GM18526 (cell line): ENCODE measurements around the gene GADD45A.

Experiments used
- POLR2A ChIP-seq: IDR thresholded peaks from 3 replicates; pipeline ENCODE4 v1.6.1; 2011; ENCODE audit not compliant: insufficient read length; ENCODE audit errors: extremely low read depth

GADD45A gene

DNA sequence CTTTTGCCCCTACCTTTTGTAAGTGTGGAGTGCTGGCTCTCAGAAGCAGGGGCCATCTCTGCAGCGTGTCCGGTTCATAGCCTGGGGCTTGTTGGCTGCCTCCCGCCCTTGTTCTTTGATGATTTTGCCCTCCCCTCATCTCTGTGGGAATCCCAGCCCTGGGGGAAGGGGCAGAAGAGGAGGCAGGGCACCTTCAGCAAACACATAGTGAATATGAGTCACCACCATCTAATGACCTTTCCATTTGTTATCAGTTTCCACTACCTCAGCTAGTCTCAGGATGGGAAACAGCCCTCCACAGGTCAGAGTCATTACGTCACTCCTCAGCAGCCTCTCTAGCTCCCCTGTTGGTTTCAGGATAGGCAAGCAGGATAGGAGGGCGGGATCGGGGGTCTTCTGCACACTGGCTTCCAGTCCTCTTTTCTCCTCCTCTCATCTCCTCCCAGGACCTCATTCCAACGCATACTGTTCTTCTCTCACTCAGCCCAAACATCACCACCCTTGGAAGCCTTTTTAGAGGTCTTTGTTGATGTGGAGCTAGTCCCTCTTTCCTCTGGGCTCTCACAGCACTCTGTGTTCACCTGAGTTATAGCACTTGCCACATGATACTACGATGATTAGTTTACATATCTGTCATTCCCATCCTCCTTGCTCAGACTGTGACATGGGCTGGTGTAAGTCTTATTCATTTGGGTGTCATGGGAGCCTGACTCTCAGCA, 15.8 kb downstream of the GADD45A start:
- no peak for TF ChIP-seq POLR2A

DNA sequence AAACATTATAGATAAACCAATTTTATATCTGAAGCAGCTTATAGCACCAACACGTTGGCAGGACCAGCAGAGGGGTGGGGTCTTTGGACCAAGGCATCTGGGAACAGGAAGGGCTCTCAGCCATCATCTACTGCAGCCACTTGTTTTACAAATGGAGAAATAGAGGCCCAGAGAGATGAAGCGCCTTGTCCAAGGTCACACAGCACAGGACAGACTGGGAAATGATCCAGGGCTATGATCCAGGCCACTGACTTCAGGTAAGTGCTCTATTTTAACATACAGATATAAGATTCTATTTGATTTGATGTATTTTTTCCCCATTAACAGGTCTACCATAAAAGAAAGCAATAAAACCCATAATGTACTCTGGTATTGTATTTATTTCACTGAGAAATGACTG, 16.9 kb downstream of the GADD45A start:
- TF ChIP-seq POLR2A = no peak

DNA sequence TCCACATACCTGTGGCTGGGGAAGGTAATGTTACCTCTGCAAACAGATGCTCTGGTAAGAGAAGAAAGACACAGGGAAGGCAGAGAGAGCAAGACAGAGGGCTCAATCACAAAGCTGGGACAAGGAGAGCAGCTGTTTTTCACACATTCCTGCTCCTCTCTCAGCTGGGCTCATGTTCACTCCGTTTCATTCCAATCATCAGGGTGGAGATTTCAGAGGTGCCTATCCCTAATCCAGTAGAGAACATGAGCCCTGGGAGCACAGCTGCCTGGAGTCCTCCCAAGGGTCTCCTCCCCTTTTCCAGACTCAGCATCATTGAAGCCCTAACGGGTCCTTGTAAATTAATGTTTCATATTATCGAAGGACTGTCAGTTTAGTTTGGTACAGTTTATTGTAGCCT, 19.4 kb downstream of the GADD45A start:
- TF ChIP-seq POLR2A = no peak

DNA sequence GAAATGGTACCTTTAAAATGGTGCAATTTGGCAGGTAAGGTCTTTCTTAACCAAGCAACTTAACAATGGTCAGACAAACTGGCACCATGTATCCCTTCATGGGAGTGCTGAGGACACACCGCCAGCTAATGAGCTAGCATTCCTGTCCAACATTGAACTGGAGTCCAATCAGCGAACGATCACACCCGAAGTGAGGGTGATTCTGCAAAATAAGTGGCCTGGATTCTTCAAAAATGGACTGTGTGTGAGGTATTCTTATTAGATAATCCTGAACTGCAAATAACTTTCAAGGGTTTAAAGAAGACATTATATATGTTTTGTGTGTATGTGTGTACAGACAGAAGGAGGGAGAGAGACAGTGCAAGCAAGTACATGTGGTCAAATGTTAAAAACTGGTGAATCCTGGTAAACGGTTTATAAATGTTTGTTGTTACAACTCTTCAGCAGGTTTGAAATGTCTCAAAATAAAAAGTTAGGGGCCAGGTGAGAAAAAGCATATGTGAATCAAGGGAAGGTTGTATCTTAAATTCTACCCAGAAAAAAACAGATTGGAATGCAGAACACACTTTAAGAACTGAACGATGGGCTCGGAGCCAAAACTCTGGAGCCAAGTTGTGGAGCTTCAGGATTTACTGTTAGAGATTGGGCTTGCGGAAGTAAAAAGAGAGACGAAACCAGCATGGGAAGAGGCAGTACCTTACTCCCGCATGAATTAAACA, 20.9 kb downstream of the GADD45A start:
- no peak for TF ChIP-seq POLR2A

DNA sequence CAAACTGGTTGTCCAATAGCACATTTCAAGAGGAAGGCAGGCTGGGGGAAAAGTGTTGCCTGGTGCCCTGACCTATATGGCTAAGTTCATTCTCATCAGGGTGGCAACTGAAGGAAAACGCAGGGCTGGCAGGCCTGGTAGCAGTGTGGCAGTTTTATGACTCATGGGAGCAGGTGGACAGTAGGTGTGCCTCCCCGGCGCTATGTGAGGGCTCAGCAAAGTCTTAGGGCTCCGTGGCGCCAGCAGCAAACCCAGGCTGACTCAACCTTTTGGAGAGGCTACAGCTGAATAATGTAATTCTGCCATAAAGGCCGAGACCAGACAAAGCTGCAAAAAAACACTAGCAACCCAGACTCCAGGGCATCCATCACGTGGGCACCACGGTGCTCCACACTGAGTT, 23.6 kb downstream of the GADD45A start:
- no peak for TF ChIP-seq POLR2A

DNA sequence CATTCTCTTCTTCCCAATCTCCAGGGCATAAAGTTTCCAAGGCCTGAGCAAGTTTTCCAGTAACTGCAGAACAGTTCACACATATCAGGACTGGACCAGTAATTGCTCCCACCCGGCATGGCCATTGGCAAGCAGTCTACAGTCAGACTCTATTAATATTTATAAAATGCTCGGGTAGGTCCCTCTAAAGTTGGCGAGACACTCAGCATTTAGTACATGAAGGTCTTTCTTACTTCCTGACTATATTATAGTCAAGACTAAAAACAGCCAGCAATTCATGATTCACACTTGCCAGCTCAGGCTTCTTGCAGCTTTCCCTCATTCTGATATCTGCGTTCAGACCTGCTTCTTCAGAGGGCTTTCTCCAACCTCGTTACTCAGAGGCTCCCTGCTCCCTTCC, 25.4 kb downstream of the GADD45A start:
- TF ChIP-seq POLR2A = no peak

DNA sequence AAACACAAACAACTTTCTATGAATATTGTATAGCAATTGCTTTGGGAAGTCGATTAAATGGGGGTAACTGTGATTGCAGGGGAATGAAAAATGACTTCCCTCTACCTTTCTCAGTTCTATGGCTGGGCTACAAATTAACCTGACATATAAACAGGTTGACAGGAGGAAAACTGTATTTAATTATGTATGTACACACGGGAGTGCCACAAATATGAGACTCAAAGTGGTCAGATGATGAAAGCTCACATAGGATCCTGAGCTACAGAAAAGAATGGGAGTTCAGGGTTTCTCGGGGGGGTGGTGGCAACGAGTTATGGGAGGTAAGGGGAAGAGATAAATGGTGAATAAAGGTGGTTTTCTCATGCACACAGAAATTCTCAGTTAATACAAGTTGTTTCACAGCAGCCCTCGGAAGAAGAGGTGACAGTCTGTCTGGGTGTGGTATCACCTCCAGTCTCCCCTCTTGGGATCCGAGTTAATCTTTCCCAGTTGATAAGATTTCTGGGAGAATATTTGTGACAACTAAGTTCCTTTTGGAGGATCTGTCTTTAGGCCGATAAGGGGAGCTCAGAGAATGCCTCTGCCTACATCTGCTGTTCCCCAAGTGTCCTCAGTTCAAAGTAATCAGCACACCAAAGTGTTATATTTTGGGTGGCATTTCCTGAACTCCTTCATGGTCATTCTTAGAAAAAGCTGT, 26.3 kb downstream of the GADD45A start:
- no peak for TF ChIP-seq POLR2A

DNA sequence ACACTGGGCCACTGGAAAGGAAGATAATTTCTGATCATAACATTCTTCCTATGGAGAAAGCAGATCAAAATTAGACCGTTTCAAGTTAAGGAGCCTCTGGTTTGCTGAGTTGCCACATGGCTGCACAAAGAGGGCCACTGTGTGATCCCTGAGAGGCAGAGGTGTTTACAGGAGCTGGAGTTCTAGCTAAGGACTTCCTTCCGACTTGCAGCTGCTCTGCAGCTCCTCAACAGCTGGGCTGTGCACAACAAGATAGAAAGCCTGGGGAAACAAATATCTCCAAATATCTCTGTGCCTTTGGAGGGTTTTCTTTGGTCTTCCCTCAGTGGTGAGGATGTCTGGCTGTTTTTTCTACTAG, 26.8 kb downstream of the GADD45A start:
- TF ChIP-seq POLR2A = no peak

DNA sequence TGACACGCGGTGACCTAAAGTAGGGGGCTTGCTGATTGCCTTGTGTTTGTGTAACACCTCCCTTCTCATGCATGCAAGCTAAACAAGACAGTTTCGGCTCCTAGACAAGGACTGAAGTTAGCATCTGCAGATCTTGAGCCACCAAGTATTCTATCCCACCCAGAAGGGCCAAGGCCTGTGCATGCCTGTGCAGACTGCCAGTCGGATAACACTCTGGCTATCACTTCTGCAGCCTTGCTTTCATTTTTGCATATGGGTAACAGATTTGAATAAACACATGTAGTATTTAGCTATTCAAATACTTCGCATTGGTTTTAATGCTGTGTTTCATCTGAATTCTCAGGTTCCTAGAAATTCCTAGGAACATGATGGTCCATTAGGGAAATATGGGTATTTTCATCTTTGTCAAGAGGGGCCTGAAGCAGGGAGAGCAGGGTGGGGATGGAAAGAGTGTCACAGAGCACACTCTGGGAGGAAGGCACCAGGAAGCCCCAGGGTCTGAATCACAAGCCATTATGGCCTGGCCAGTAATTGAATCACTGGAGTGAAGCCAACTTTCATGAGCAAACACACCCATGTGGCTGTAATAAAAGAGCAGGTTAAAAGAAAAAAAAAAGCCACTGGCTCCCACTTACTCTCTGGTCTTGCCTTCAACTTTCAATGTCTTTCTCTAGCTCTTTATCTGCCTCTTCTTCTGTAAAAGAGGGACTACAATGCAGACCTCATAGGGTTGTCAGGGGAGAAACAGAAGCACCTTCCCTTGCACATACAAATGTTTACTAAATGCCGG, 28.3 kb downstream of the GADD45A start:
- no peak for TF ChIP-seq POLR2A

DNA sequence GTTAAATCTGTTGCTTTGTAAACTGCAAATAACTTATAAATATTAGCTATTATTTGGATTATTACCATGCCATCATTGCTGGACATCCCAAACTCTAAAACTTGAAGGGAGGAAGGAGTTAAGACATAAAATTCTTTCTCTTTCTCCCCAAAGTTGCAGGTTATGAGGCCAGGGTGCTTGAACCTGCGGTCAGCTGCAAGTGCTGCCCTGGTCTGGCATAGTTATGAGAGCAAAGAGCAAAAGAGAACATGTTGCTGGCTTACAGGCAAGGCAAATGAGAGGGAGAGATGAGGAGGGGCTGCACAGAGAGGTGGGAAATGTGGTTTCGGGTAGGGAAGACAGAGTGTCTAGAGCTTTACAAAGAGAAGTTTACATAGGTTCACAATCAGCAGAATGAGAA, 30.8 kb downstream of the GADD45A start:
- no peak for TF ChIP-seq POLR2A

DNA sequence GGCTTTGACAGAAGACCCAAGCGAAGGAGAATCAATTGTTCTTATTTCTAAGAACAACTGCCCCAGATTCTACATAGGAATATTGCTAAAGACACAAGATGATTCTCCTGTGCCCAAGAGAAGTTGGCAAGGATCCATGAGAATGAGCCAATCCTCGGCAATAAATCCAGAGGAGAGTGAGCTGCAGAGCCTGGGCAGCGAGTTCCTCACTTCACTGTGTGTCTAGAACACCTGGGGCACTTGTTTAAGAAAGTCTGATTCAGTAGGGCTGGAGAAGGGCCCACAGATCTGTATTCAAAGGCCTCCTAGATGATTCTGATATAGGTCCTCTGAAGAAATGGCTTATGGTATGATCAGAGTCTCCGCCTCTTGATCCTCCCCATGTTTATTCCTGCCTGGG, 31.8 kb downstream of the GADD45A start:
- TF ChIP-seq POLR2A = no peak

DNA sequence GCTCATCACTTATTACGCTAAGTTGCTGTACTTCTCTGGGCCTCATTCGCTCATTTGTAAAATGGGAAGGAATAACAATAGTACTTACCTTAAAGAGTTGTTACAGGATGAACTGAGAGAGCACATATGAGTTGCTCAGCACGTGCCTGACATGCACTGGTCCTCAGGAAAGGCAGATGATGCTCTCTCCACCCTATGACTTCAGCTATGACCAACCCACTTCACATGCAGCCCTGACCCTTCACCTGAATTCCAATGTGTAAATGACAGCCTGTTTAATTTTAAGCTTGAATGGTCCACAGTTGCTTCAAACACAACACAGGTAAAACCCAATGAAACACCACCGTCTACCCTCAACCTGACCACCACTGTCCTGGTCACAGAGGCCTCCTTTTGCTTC, 32.9 kb downstream of the GADD45A start:
- TF ChIP-seq POLR2A = no peak

DNA sequence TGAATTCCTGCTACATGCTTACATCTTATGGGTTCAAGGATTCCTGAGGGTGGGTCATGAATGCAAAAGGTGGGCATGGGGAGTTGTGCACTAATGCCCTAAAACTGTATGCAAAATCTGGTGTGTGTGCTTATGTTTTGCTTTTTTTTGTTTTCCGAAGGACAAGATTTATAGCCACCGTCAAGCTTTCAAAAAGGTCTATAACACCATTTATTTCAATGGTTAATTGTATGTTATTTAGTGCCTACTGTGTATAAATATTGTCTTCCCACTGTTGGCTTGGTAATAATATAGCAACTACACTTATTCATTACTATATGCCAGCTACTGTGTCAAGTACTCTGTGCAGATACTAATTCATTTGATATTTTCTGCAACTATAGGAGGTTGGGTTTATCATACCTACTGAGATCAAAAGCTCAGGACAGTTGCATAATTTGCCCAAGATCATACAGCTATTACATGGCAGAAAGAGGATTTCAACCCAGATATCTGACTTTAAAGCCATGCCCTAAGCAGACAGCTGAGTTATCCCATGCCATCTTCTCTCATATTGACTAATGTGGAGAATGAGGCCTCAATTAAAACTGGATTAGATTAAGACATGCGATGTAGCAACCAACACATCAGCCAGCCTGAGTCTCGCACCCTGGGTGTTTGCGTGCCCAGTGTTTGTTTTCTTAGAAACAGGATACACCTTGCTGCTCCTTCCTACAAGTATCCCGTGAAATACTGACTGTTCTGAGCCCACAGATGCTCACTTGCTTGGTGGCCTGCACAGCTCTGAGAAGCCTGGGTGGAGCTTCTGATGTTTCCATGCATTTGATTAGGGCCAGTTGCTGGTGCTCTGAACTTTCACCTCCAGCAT, 34.6 kb downstream of the GADD45A start:
- TF ChIP-seq POLR2A = no peak

DNA sequence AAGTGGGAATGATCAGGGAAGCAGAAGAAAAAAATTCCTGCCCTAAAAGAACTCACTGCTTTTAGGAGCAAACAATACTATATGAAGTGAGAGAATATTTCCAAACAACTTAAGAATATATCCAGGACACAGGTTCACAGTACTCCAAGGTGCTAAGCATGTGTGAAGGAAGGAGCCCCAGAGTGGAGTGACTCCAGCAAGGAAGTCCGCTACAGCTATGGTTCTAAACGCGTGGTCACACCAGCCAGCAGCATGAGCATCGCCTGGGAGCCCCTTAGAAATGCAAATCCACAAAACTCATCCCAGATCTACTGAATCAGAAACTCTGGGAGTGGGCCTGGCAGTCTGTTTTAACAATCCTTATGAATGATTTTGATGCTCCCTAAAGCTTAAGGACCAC, 36.1 kb downstream of the GADD45A start:
- no peak for TF ChIP-seq POLR2A
